PC-3 (cell line): ENCODE measurements around the gene TSPAN9. TPM values are rescaled to one million over a fixed set of nuclear protein-coding genes. Genes with fewer than 3 reads are reported as not detected.

ENCODE experiments used
- ATAC-seq: fragments of 200-7000 bp; cut with Tn5 transposase; 2 replicates; pipeline ENCODE4 v1.9.1; 2020; ENCODE audit warnings: mild to moderate bottlenecking, moderate library complexity
- BruUV-seq: library from RNA; stranded (reverse); fragments of 400-500 nt; replicated peaks from 2 replicates; lab custom pipeline; 2021; lab: Mats Ljungman, UMichigan
- CTCF ChIA-PET: fragments of 300-600 bp; sonication (Branson Sonifier 250); formaldehyde crosslinking; loops from one replicate; lab custom pipeline; 2022; ENCODE audit warnings: antibody characterized with exemption; lab: Charles Lee
- POLR2A ChIA-PET: fragments of 300-600 bp; sonication (Branson Sonifier 250); formaldehyde crosslinking; loops from one replicate; lab custom pipeline; 2022; ENCODE audit warnings: antibody characterized with exemption; ENCODE audit not compliant: unreplicated experiment; lab: Charles Lee
- DNase-seq: peaks from one replicate; pipeline ENCODE4 v3.0.0-alpha.2; 2015
- H2AFZ ChIP-seq: fragments of 300-600 bp; sonication (generic); 2 replicates; pipeline ENCODE4 v1.6.0; 2016; ENCODE audit warnings: antibody characterized with exemption, low read length
- H3F3A ChIP-seq: fragments of 300-600 bp; sonication (generic); one replicate; pipeline ENCODE4 v1.6.0; 2017; ENCODE audit warnings: antibody characterized with exemption, low read length, control low read depth, mild to moderate bottlenecking; ENCODE audit not compliant: unreplicated experiment
- H3K27ac ChIP-seq: fragments of 300-600 bp; sonication (generic); 2 replicates; pipeline ENCODE4 v1.5.1; 2016; ENCODE audit warnings: mild to moderate bottlenecking, low read length
- H3K27me3 ChIP-seq: fragments of 300-600 bp; sonication (generic); 2 replicates; pipeline ENCODE4 v1.6.1; 2016; ENCODE audit warnings: low read length, mixed read lengths
- H3K36me3 ChIP-seq: fragments of 300-600 bp; sonication (generic); 2 replicates; pipeline ENCODE4 v1.6.1; 2016; ENCODE audit warnings: low read depth, mixed run types, low read length, mixed read lengths
- H3K4me1 ChIP-seq: fragments of 300-600 bp; sonication (generic); 2 replicates; pipeline ENCODE4 v1.5.1; 2016; ENCODE audit warnings: low read length; ENCODE audit not compliant: insufficient read depth
- H3K4me2 ChIP-seq: fragments of 300-600 bp; sonication (generic); 2 replicates; pipeline ENCODE4 v1.6.0; 2016; ENCODE audit warnings: low read length
- H3K4me3 ChIP-seq: fragments of 300-600 bp; sonication (generic); 2 replicates; pipeline ENCODE4 v1.5.1; 2016; ENCODE audit warnings: mild to moderate bottlenecking, low read length, mixed read lengths
- H3K79me2 ChIP-seq: fragments of 300-600 bp; sonication (generic); 2 replicates; pipeline ENCODE4 v1.6.1; 2017; ENCODE audit warnings: low read length, mixed read lengths
- H3K9ac ChIP-seq: fragments of 300-600 bp; sonication (generic); 2 replicates; pipeline ENCODE4 v1.6.0; 2016; ENCODE audit warnings: mild to moderate bottlenecking, low read length
- H3K9me2 ChIP-seq: fragments of 300-600 bp; sonication (generic); replicated peaks from 2 replicates; pipeline ENCODE4 v1.6.1; 2016; ENCODE audit warnings: mixed run types, low read length, mixed read lengths
- H3K9me3 ChIP-seq: fragments of 300-600 bp; sonication (generic); 2 replicates; pipeline ENCODE4 v1.6.1; 2016; ENCODE audit warnings: low read length, mixed read lengths
- H4K20me1 ChIP-seq: fragments of 300-600 bp; sonication (generic); 2 replicates; pipeline ENCODE4 v1.6.1; 2016; ENCODE audit warnings: low read length, mixed read lengths
- CTCF ChIP-seq: fragments of 300-600 bp; sonication (generic); conservative IDR thresholded peaks from 2 replicates; pipeline ENCODE4 v1.5.1; 2017; ENCODE audit warnings: antibody characterized with exemption, low read depth, mild to moderate bottlenecking, low read length
- EZH2 ChIP-seq: fragments of 300-600 bp; sonication (generic); IDR thresholded peaks from one replicate; pipeline ENCODE4 v1.6.1; 2017; ENCODE audit warnings: antibody characterized with exemption, mild to moderate bottlenecking, low read length; ENCODE audit not compliant: unreplicated experiment
- EZH2phosphoT487 ChIP-seq: fragments of 300-600 bp; sonication (generic); IDR thresholded peaks from 2 replicates; pipeline ENCODE4 v1.6.1; 2018; ENCODE audit warnings: mild to moderate bottlenecking, antibody characterized with exemption, low read length, borderline replicate concordance
- intact Hi-C: fragments of 100-400 bp; cut with micrococcal nuclease; formaldehyde crosslinking; loops from 2 replicates; pipeline ENCODE4 v1.9.0; 2023
- total RNA-seq: library from RNA; depleted of rRNA; stranded (reverse); fragments of >200 nt; gene quantifications from 2 replicates; pipeline ENCODE4 v1.2.3, GENCODE V29; 2014

The TSPAN9 gene
- total RNA-seq, 1 experiment from 2014 or later = 6.2 TPM

DNA sequence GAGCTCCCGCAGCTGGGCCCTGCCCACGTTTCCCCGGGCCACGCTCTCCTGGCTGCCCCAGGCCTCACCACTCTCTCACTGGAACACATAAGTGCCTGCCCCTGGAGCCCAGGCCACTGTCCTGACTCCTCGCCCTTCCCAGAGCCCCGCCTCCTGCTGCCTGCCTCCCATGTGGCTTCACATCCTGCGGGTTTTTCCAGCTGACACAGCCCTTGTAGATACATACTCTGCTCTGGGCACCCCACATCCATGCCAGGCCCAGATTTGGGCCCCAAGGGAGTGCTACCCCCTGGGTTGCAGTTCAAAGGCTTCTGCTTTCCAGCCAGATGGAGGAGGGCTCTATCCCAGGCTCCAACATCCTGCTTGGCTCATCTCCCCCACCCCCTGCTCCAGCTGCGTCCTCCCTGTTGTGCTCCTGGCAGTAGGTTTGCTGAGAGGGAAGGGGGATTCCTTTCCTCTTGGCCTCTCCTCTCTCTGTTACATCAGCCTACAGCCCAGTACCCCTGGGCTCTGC, 60.1 kb downstream of the TSPAN9 start:
- no peaks in the 10 kb centered on the region for H3K36me3 ChIP-seq
- TF ChIP-seq EZH2 (no peak), CTCF (no peak)
- H3F3A ChIP-seq = no peaks in the 10 kb centered on the region
- H3K4me3 ChIP-seq = no peak overlapping the region
- no TSS peak for BruUV-seq
- ChIA-PET CTCF (no interaction called here), POLR2A (no interaction called here)
- H3K4me2 ChIP-seq = no peak overlapping the region
- no peaks in the 10 kb centered on the region for H3K79me2 ChIP-seq
- no peaks in the 10 kb centered on the region for H3K4me1 ChIP-seq
- H3K27ac ChIP-seq = no peak overlapping the region
- H3K27me3 ChIP-seq = no peaks in the 10 kb centered on the region
- H2AFZ ChIP-seq = no peak overlapping the region
- intact Hi-C loops = no loop called here
- DNase-seq = no peak
- H4K20me1 ChIP-seq = no peaks in the 10 kb centered on the region
- no peaks in the 10 kb centered on the region for H3K9me3 ChIP-seq
- no peak overlapping the region for H3K9ac ChIP-seq
- no peaks in the 10 kb centered on the region for H3K9me2 ChIP-seq
- no peak for ATAC-seq

DNA sequence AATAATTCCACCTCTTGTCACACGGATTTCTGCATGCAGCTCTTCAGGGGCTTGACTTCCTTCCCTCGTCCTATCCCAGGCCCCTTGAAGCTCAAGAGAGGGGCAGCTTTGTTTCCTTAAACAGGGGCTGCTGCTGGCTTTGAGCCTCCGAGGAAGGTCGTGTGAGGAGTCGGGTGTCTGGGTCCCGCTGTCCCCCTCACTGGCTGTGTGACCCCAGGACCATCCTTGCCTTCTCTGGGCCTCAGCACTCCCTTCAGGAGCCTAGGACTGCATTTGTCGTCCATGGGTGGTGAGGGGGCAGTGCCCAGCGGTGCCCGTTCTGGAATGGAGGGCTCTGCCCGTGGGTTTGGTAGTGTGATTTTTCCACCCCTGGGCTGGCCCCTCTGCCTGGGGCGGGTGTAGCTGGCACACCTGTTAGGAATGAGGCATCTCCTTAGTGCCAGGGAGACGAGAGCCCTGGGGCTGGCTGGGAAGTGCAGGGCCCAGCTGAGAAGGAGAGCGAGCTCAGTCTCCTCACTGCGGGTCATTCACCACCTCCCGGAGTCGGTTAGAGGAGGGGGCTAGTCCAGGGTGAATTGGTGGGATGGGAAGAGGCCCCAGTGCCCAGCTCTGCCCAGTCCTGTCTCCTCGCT, 60.8 kb downstream of the TSPAN9 start:
- Histone ChIP-seq H3K9me2 (no peaks in the 10 kb centered on the region), H3F3A (no peaks in the 10 kb centered on the region), H3K36me3 (no peaks in the 10 kb centered on the region), H3K9ac (no peak overlapping the region), H3K79me2 (no peaks in the 10 kb centered on the region), H3K4me2 (no peak overlapping the region), H4K20me1 (no peaks in the 10 kb centered on the region), H3K27me3 (no peaks in the 10 kb centered on the region), H3K4me3 (no peak overlapping the region), H3K9me3 (no peaks in the 10 kb centered on the region), H3K27ac (no peak overlapping the region), H2AFZ (no peak overlapping the region), H3K4me1 (no peaks in the 10 kb centered on the region)
- no TSS peak for BruUV-seq
- DNase-seq = no peak
- no peak for ATAC-seq
- ChIA-PET CTCF (no interaction called here), POLR2A (no interaction called here)
- TF ChIP-seq CTCF = no peak
- no peak for TF ChIP-seq EZH2phosphoT487
- intact Hi-C loops = no loop called here

DNA sequence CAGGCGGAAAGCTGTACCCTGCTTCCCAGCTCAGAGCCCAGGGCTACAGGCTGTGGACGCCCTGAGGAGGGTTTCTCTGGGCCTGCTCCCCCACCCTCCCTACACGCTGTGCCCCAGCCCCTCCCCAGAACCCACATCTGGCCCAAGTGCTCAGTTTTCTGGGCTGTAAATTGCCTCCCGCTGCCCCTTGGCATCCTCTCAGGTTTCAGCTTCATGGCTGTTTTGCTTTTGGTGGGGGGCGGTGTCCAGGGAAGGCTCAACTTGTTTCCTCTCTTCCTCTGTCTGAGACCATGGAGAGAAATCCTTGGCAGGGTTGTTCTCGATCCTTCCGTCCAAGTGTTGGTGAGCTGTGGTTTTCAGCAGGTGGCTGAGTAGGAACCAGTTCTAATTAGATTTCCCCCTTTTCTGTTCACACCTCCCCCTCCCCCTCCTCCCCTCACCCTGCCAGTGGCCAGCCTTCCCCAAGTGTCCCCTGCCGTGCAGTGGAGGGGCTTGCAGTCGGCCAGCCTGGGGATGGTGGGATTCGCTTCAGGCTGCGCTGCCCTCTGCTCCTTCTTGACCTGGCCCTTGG, 61.8 kb downstream of the TSPAN9 start:
- H3K4me1 ChIP-seq = no peaks in the 10 kb centered on the region
- CTCF ChIA-PET = no interaction called here
- POLR2A ChIA-PET = no interaction called here
- no peak overlapping the region for H3K4me2 ChIP-seq
- H3K27ac ChIP-seq = no peak overlapping the region
- no TSS peak for BruUV-seq
- H2AFZ ChIP-seq = no peak overlapping the region
- no peak for TF ChIP-seq EZH2
- no peak for TF ChIP-seq CTCF
- no peak for TF ChIP-seq EZH2phosphoT487
- no peaks in the 10 kb centered on the region for H3F3A ChIP-seq
- no peaks in the 10 kb centered on the region for H3K9me2 ChIP-seq
- DNase-seq (no peak), ATAC-seq (no peak)
- H4K20me1 ChIP-seq = no peaks in the 10 kb centered on the region
- H3K36me3 ChIP-seq = no peaks in the 10 kb centered on the region
- intact Hi-C loops = no loop called here
- no peaks in the 10 kb centered on the region for H3K79me2 ChIP-seq
- no peak overlapping the region for H3K4me3 ChIP-seq
- no peaks in the 10 kb centered on the region for H3K27me3 ChIP-seq
- H3K9me3 ChIP-seq = no peaks in the 10 kb centered on the region
- no peak overlapping the region for H3K9ac ChIP-seq
